Uterus (tissue), 4 donors: Measurements from ENCODE around the gene ENPEP. TPM values are rescaled to one million over a fixed set of nuclear protein-coding genes. Genes with fewer than 3 reads are reported as not detected.
A peak's percentile ranks its signal among the peaks of the same experiment; 100 is the strongest.
"Not testable (repeated sequence)": the region's sequence is repeated elsewhere in the genome, so short reads cannot be mapped to it uniquely, and the experiment has no call there.

Experiments used
- DNase-seq, 2 donors: peaks; one replicate each; pipeline ENCODE4 v3.0.0-alpha.2; 2019 to 2020
- H3K27ac ChIP-seq, 2 donors: fragments of 200-600 bp; sonication (generic); 1 replicate in 1 of 2; 2 replicates in 1 of 2; pipeline ENCODE4 v1.5.1; 2016 to 2018
- H3K27me3 ChIP-seq, 2 donors: fragments of 200-600 bp; sonication (generic); one replicate each; pipeline ENCODE4 v1.5.1; 2018 to 2019; ENCODE audit warnings: control low read depth in 1 of 2
- H3K36me3 ChIP-seq, 2 donors: fragments of 200-600 bp; sonication (generic); one replicate each; pipeline ENCODE4 v1.5.1; 2019; ENCODE audit warnings: control low read depth in 1 of 2
- H3K4me1 ChIP-seq, 2 donors: fragments of 200-600 bp; sonication (generic); one replicate each; pipeline ENCODE4 v1.5.1; 2018 to 2019; ENCODE audit warnings: control low read depth in 1 of 2
- H3K4me3 ChIP-seq, 2 donors: fragments of 200-600 bp; sonication (generic); 1 replicate in 1 of 2; 2 replicates in 1 of 2; pipeline ENCODE4 v1.5.1; 2018 to 2019; ENCODE audit warnings: mild to moderate bottlenecking in 1 of 2
- H3K9me3 ChIP-seq, 2 donors: fragments of 200-600 bp; sonication (generic); one replicate each; pipeline ENCODE4 v1.5.1; 2019; ENCODE audit warnings: control low read depth in 1 of 2
- CTCF ChIP-seq, 4 experiments: fragments of 200-600 bp in 2 of 4; fragments of 450-650 bp in 2 of 4; sonication (generic) in 2 of 4; IDR thresholded peaks; one replicate each; pipeline ENCODE4 v1.5.1; 2016 to 2019; ENCODE audit warnings: antibody characterized with exemption in 4 of 4, mild to moderate bottlenecking in 2 of 4, moderate library complexity in 1 of 4
- POLR2A ChIP-seq, 2 donors: fragments of 450-650 bp; IDR thresholded peaks; one replicate each; pipeline ENCODE4 v1.6.1; 2016; ENCODE audit warnings: antibody characterized with exemption in 2 of 2, mild to moderate bottlenecking in 1 of 2, moderate library complexity in 1 of 2
- intact Hi-C: fragments of 100-400 bp; cut with DNase I; formaldehyde crosslinking; loops from one replicate; pipeline ENCODE4 v1.15.1; 2023; ENCODE audit warnings: low total_unique reads
- total RNA-seq, 4 donors: library from RNA; depleted of rRNA in 3 of 4; stranded (reverse); fragments of >200 nt in 3 of 4; gene quantifications; one replicate each; pipeline versions ENCODE4 v1.1.0 to v1.2.4, GENCODE V29; 2014 to 2023
- donor health status: DM: yes; HTN: yes; CAD: no.

ENPEP gene
- total RNA-seq, 4 donors from 2014 or later: 5.9 to 43.3 (median 14.1) TPM

- intact Hi-C loops: no loop called here
- Histone ChIP-seq H3K4me3 (no peak overlapping the region), H3K27me3 (no peaks in the 10 kb centered on the region), H3K9me3 (no peaks in the 10 kb centered on the region), H3K36me3 (no peaks in the 10 kb centered on the region), H3K4me1 (peaks cover 3 to 8% of the 10 kb centered on the region in 2 donors), H3K27ac (peak overlapping the region; percentile 79 to 86)
- TF ChIP-seq CTCF (IDR thresholded peaks at IDR 0.05): no peak
- no peak for TF ChIP-seq POLR2A (IDR thresholded peaks at IDR 0.05)
- DNase-seq: no peak
Measured at GRCh38 chr4:110485452-110485851, 9.5 kb downstream of the ENPEP start.

GRCh38 chr4:110486256-110486655 is 10.3 kb downstream of the ENPEP start:
- peak overlapping the region; percentile 79 to 86 for H3K27ac ChIP-seq
- TF ChIP-seq POLR2A (IDR thresholded peaks at IDR 0.05) (no peak), CTCF (IDR thresholded peaks at IDR 0.05) (no peak)
- H3K9me3 ChIP-seq: no peaks in the 10 kb centered on the region
- intact Hi-C loops: no loop called here
- H3K27me3 ChIP-seq: no peaks in the 10 kb centered on the region
- H3K4me1 ChIP-seq: peaks cover 3 to 8% of the 10 kb centered on the region in 2 donors
- no peak for DNase-seq
- no peak overlapping the region for H3K4me3 ChIP-seq
- no peaks in the 10 kb centered on the region for H3K36me3 ChIP-seq

GRCh38 chr4:110486850-110487249 is 10.9 kb downstream of the ENPEP start:
- H3K9me3 ChIP-seq, DNase-seq, H3K4me3 ChIP-seq, H3K4me1 ChIP-seq, H3K27me3 ChIP-seq, H3K36me3 ChIP-seq, intact Hi-C loops: not testable (repeated sequence)
- peak overlapping the region; percentile 79 to 86 for H3K27ac ChIP-seq

- Histone ChIP-seq H3K27ac (peak overlapping the region; percentile 70 to 86), H3K9me3 (no peaks in the 10 kb centered on the region), H3K4me3 (no peak overlapping the region), H3K36me3 (no peaks in the 10 kb centered on the region), H3K4me1 (peaks cover 3 to 8% of the 10 kb centered on the region in 2 donors), H3K27me3 (no peaks in the 10 kb centered on the region)
- DNase-seq: no peak
- TF ChIP-seq POLR2A (IDR thresholded peaks at IDR 0.05) (no peak), CTCF (IDR thresholded peaks at IDR 0.05) (no peak)
- intact Hi-C loops: no loop called here
Measured at GRCh38 chr4:110487873-110488272, 11.9 kb downstream of the ENPEP start.

- Histone ChIP-seq H3K4me3 (no peak overlapping the region), H3K36me3 (no peaks in the 10 kb centered on the region), H3K9me3 (no peaks in the 10 kb centered on the region), H3K4me1 (peaks cover 3 to 8% of the 10 kb centered on the region in 2 donors), H3K27me3 (no peaks in the 10 kb centered on the region), H3K27ac (peak overlapping the region; percentile 70 to 86)
- no peak for TF ChIP-seq CTCF (IDR thresholded peaks at IDR 0.05)
- no peak for TF ChIP-seq POLR2A (IDR thresholded peaks at IDR 0.05)
- intact Hi-C loops: no loop called here
- DNase-seq: no peak
Measured at GRCh38 chr4:110489901-110490508, 14.1 kb downstream of the ENPEP start.

- Histone ChIP-seq H3K4me1 (peaks cover 0 to 8% of the 10 kb centered on the region in 2 donors), H3K36me3 (no peaks in the 10 kb centered on the region), H3K27ac (no peak overlapping the region), H3K9me3 (no peaks in the 10 kb centered on the region), H3K4me3 (no peak overlapping the region), H3K27me3 (no peaks in the 10 kb centered on the region)
- TF ChIP-seq POLR2A (IDR thresholded peaks at IDR 0.05) (no peak), CTCF (IDR thresholded peaks at IDR 0.05) (no peak)
- intact Hi-C loops: no loop called here
- no peak for DNase-seq
Measured at GRCh38 chr4:110492522-110492921, 16.6 kb downstream of the ENPEP start.
